PC-3 (cell line): Measurements from ENCODE around the gene PRXL2A.
"Not testable (repeated sequence)": the region's sequence is repeated elsewhere in the genome, so short reads cannot be mapped to it uniquely, and the experiment has no call there.

Experiments
- EZH2 ChIP-seq: fragments of 300-600 bp; sonication (generic); IDR thresholded peaks from one replicate; pipeline ENCODE4 v1.6.1; 2017; ENCODE audit warnings: antibody characterized with exemption, mild to moderate bottlenecking, low read length; ENCODE audit not compliant: unreplicated experiment
- TF ChIP-seq, protein P1 (sequence below): fragments of 300-600 bp; sonication (generic); conservative IDR thresholded peaks from 2 replicates; pipeline ENCODE4 v1.5.1; 2017; ENCODE audit warnings: antibody characterized with exemption, low read depth, mild to moderate bottlenecking, low read length

DNA sequence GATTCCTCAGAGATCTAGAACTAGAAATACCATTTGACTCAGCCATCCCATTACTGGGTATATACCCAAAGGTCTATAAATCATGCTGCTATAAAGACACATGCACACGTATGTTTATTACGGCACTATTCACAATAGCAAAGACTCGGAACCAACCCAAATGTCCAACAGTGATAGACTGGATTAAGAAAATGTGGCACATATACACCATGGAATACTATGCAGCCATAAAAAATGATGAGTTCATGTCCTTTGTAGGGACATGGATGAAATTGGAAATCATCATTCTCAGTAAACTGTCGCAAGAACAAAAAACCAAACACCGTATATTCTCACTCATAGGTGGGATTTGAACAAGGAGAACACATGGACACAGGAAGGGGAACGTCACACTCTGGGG lies 72.0 kb downstream of the PRXL2A start:
- TF ChIP-seq EZH2, result not testable (repeated sequence)
- TF ChIP-seq, protein P1, sequence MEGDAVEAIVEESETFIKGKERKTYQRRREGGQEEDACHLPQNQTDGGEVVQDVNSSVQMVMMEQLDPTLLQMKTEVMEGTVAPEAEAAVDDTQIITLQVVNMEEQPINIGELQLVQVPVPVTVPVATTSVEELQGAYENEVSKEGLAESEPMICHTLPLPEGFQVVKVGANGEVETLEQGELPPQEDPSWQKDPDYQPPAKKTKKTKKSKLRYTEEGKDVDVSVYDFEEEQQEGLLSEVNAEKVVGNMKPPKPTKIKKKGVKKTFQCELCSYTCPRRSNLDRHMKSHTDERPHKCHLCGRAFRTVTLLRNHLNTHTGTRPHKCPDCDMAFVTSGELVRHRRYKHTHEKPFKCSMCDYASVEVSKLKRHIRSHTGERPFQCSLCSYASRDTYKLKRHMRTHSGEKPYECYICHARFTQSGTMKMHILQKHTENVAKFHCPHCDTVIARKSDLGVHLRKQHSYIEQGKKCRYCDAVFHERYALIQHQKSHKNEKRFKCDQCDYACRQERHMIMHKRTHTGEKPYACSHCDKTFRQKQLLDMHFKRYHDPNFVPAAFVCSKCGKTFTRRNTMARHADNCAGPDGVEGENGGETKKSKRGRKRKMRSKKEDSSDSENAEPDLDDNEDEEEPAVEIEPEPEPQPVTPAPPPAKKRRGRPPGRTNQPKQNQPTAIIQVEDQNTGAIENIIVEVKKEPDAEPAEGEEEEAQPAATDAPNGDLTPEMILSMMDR, result not testable (repeated sequence)
